ENCODE data around the gene ZC3H12C. TPM values are rescaled to one million over a fixed set of nuclear protein-coding genes. Genes with fewer than 3 reads are reported as not detected.

Gene ZC3H12C
- total and polyA plus RNA-seq, 2 of the 4 experiments (the other 2 are of a cell fraction) = 4.2 to 15.8 TPM

DNA sequence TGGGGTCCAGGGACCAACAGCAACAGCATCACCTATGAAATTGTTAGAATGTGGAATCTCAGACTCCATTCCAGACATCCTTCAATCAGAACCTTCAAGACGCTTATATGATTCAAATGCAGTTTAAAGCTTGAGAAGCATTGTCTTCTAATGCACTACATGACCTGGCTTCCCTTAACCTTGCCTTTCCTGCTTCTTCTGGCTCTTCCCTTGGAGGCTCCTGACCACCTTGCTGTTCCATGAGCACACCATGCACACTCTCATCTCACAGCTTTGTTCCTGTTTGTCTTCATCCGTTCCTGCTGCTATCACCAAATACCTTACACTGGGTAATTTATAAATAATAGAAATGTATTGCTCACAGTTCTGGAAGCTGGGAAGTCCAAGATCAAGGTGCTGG, 26.1 kb downstream of the ZC3H12C start:
- H3K79me1 ChIP-seq (ENCODE audit: low read depth in 1 of 2, low read length in 2 of 2) = peaks cover 20 to 57% of the 10 kb centered on the region in 2 experiments
- peaks cover 2% of the 10 kb centered on the region; the same call in 1 of the 2 replicates for H3K4me1 ChIP-seq (ENCODE audit: control insufficient read depth, insufficient read depth, low read length)
- H3K4me3 ChIP-seq (ENCODE audit: insufficient read depth, low read depth, low read length) = no peak overlapping the region
- H3K23ac ChIP-seq (ENCODE audit: low read depth, low read length) = 0 out of 2 replicates have a peak overlapping the region, but pooled peaks have one; percentile 3
- H2AK5ac ChIP-seq (ENCODE audit: low read depth, low read length) = no peak overlapping the region
- no peaks in the 10 kb centered on the region for H3K27me3 ChIP-seq (ENCODE audit: control insufficient read depth, insufficient read depth, low read length)
- ChIA-PET POLR2A (ENCODE audit: unreplicated experiment) (no interaction called here), CTCF (no interaction called here)
- TF ChIP-seq, protein P1, sequence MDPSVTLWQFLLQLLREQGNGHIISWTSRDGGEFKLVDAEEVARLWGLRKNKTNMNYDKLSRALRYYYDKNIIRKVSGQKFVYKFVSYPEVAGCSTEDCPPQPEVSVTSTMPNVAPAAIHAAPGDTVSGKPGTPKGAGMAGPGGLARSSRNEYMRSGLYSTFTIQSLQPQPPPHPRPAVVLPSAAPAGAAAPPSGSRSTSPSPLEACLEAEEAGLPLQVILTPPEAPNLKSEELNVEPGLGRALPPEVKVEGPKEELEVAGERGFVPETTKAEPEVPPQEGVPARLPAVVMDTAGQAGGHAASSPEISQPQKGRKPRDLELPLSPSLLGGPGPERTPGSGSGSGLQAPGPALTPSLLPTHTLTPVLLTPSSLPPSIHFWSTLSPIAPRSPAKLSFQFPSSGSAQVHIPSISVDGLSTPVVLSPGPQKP (IDR thresholded peaks at IDR 0.05; ENCODE audit: borderline replicate concordance, low read depth, low read length) = no peak
- TF ChIP-seq, protein P2, sequence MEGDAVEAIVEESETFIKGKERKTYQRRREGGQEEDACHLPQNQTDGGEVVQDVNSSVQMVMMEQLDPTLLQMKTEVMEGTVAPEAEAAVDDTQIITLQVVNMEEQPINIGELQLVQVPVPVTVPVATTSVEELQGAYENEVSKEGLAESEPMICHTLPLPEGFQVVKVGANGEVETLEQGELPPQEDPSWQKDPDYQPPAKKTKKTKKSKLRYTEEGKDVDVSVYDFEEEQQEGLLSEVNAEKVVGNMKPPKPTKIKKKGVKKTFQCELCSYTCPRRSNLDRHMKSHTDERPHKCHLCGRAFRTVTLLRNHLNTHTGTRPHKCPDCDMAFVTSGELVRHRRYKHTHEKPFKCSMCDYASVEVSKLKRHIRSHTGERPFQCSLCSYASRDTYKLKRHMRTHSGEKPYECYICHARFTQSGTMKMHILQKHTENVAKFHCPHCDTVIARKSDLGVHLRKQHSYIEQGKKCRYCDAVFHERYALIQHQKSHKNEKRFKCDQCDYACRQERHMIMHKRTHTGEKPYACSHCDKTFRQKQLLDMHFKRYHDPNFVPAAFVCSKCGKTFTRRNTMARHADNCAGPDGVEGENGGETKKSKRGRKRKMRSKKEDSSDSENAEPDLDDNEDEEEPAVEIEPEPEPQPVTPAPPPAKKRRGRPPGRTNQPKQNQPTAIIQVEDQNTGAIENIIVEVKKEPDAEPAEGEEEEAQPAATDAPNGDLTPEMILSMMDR (conservative IDR thresholded peaks at IDR 0.05; ENCODE audit: low read depth, low read length) = no peak
- TF ChIP-seq MAZ (IDR thresholded peaks at IDR 0.05; ENCODE audit: borderline replicate concordance, low read depth, low read length) = no peak
- TF ChIP-seq MAFK (IDR thresholded peaks at IDR 0.05; ENCODE audit: low read depth, low read length) = no peak
- no peak for TF ChIP-seq BHLHE40 (IDR thresholded peaks at IDR 0.05; ENCODE audit: low read depth, low read length)
- TF ChIP-seq RAD21 (IDR thresholded peaks at IDR 0.05; ENCODE audit: low read length) = no peak
- TF ChIP-seq CEBPB (IDR thresholded peaks at IDR 0.05; ENCODE audit: low read depth, low read length) = no peak
- no peak for TF ChIP-seq MXI1 (IDR thresholded peaks at IDR 0.05; ENCODE audit: borderline replicate concordance, low read depth, low read length)
- TF ChIP-seq POLR2A (IDR thresholded peaks at IDR 0.05; ENCODE audit: low read depth, low read length) = no peak
- no peak for TF ChIP-seq RFX5 (IDR thresholded peaks at IDR 0.05; ENCODE audit: low read depth, low read length)
- TF ChIP-seq, protein P3, sequence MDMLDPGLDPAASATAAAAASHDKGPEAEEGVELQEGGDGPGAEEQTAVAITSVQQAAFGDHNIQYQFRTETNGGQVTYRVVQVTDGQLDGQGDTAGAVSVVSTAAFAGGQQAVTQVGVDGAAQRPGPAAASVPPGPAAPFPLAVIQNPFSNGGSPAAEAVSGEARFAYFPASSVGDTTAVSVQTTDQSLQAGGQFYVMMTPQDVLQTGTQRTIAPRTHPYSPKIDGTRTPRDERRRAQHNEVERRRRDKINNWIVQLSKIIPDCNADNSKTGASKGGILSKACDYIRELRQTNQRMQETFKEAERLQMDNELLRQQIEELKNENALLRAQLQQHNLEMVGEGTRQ (IDR thresholded peaks at IDR 0.05; ENCODE audit: low read depth, low read length) = no peak
- dilution Hi-C loops (cut with HindIII; ENCODE audit: low sequenced_read_pairs, unreplicated experiment) = no loop called here
- intact Hi-C loops (cut with micrococcal nuclease) = no loop called here
- peaks cover 3% of the 10 kb centered on the region; the same call in 1 of the 2 replicates for H3K36me3 ChIP-seq (ENCODE audit: control insufficient read depth, insufficient read depth, low read length)
- no peak overlapping the region for H3K4ac ChIP-seq (ENCODE audit: low read depth, low read length)
- H2BK20ac ChIP-seq (ENCODE audit: low read depth, low read length) = no peak overlapping the region
- peaks cover 3% of the 10 kb centered on the region; the same call in 1 of the 2 replicates for H4K20me1 ChIP-seq (ENCODE audit: insufficient read depth, low read length)
- no peak overlapping the region for H4K91ac ChIP-seq (ENCODE audit: insufficient read depth, low read depth, low read length)
- no peak overlapping the region for H2BK15ac ChIP-seq (ENCODE audit: low read depth, low read length)
- H3K9me3 ChIP-seq (ENCODE audit: control insufficient read depth, insufficient read depth, low read length) = no peaks in the 10 kb centered on the region
- in situ Hi-C loops (cut with MboI; ENCODE audit: low sequenced_read_pairs) = no loop called here
- H4K8ac ChIP-seq (ENCODE audit: low read depth in 2 of 2, low read length in 2 of 2) = no peak overlapping the region
- no peak for DNase-seq
- H2AFZ ChIP-seq (replicated peaks; ENCODE audit: low read length, poor library complexity) = no peak overlapping the region
- H3K56ac ChIP-seq (ENCODE audit: extremely low read depth, insufficient read depth, low read length) = no peak overlapping the region
- no peak overlapping the region for H4K5ac ChIP-seq (ENCODE audit: low read depth, low read length)
- no CpG with 5 or more reads among the region's 2 CpGs for WGBS, 2 experiments (ENCODE audit: extremely low coverage in 2 of 2, insufficient read length in 1 of 2)
- no peak overlapping the region for H3K9ac ChIP-seq (ENCODE audit: low read depth, low read length)
- ATAC-seq (ENCODE audit: low read depth) = no peak
- peaks cover 6% of the 10 kb centered on the region for H3K9me1 ChIP-seq (ENCODE audit: insufficient read depth, low read length)
- no peak overlapping the region for H2AK9ac ChIP-seq (replicated peaks; ENCODE audit: low read depth, low read length, poor library complexity)
- H3K4me2 ChIP-seq (ENCODE audit: low read depth, low read length) = no peak overlapping the region
- no peak overlapping the region for H2BK120ac ChIP-seq (ENCODE audit: low read depth, low read length)
- no peak overlapping the region for H3K18ac ChIP-seq (ENCODE audit: low read depth, low read length)
- BruUV-seq (replicated peaks) = no TSS peak
- no peak overlapping the region for H3K27ac ChIP-seq (ENCODE audit: insufficient read depth, low read length)
- no peak overlapping the region for H2BK5ac ChIP-seq (ENCODE audit: low read depth, low read length, poor library complexity, severe bottlenecking)
- no peak overlapping the region for H3K14ac ChIP-seq (replicated peaks; ENCODE audit: low read depth, low read length)

Data from IMR-90 (cell line).